ENCODE results near the gene ERCC2.
"Not testable (repeated sequence)": the region's sequence is repeated elsewhere in the genome, so short reads cannot be mapped to it uniquely, and the experiment has no call there.

Gene ERCC2

GRCh38 chr19:45370410-45371204 lies at the start of gene ERCC2:
ERCC2 (minus strand) TSS chr19:45370573; CDS start chr19:45370540, 33 bp downstream.
- TF ChIP-seq, protein P1, sequence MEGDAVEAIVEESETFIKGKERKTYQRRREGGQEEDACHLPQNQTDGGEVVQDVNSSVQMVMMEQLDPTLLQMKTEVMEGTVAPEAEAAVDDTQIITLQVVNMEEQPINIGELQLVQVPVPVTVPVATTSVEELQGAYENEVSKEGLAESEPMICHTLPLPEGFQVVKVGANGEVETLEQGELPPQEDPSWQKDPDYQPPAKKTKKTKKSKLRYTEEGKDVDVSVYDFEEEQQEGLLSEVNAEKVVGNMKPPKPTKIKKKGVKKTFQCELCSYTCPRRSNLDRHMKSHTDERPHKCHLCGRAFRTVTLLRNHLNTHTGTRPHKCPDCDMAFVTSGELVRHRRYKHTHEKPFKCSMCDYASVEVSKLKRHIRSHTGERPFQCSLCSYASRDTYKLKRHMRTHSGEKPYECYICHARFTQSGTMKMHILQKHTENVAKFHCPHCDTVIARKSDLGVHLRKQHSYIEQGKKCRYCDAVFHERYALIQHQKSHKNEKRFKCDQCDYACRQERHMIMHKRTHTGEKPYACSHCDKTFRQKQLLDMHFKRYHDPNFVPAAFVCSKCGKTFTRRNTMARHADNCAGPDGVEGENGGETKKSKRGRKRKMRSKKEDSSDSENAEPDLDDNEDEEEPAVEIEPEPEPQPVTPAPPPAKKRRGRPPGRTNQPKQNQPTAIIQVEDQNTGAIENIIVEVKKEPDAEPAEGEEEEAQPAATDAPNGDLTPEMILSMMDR (IDR thresholded peaks at IDR 0.05; ENCODE audit: insufficient read depth, low read depth, low read length, missing control alignments) = no peak
- peak; percentile 100 for DNase-seq (ENCODE audit: low read depth)
- peak within 1 kb of the TSS; percentile 86 for H3K4me3 ChIP-seq (ENCODE audit: low read depth, low read length)

DNA sequence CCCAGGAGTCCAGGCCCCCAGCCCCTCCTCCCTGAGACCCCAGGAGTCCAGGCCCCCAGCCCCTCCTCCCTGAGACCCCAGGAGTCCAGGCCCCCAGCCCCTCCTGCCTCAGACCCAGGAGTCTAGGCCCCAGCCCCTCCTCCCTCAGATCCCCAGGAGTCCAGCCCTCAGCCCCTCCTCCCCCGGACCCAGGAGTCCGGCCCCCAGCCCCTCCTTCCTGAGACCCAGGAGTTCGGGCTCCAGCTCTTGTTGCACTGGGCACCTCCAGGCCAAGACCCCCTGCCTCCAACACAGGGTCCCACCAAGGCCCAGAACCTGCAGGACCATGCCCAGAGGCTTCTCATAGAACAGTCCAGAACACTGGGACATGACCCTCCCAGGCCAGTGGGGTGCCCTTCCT lies 49.5 kb upstream of the ERCC2 start:
- TF ChIP-seq, protein P1 (IDR thresholded peaks at IDR 0.05; ENCODE audit: insufficient read depth, low read depth, low read length, missing control alignments) = no peak
- no peak for DNase-seq (ENCODE audit: low read depth)
- H3K4me3 ChIP-seq (ENCODE audit: low read depth, low read length) = no peak overlapping the region

DNA sequence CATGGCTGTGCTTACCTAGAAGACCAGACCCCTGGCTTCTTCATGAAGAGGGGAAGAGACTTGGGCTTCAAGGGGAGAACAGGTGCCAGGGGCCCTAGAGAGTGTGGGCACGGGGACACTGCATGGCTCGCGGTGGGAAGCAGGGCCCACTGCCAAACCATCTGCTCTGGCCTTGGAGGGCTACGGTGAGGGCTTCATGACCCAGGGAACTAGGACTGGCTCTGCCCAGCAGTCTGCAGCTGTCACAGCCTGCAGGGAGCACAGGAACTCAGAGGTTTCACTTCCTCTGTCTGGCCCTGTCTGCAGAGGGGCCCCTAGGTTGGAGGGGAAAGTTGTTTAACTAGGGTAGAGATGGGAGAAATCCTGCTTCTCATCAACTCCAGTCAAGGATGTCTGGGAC lies 49.0 kb upstream of the ERCC2 start:
- peak overlapping the region; percentile 4; the same call in 1 of the 2 replicates for H3K4me3 ChIP-seq (ENCODE audit: low read depth, low read length)
- TF ChIP-seq, protein P1 (IDR thresholded peaks at IDR 0.05; ENCODE audit: insufficient read depth, low read depth, low read length, missing control alignments) = no peak
- peak; percentile 86 for DNase-seq (ENCODE audit: low read depth)

DNA sequence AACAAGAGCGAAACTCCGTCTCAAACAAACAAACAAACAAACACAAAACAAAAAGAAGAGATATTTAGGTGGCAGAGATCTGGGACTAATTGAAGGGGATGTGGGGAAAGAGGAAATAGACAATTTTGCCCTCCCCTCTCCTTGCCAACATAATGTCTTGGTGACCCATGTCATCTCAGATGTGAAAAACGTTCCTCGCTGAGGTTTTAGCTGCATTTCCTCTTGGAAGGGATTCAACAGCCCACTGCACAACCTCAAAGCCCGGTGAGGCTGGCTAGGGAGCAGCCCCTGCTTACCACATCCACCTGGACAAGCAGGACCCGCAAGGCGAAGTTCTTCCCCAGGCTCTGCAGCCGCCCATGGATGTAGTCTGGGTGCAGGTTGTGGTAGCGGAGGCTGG lies 48.4 kb upstream of the ERCC2 start:
- TF ChIP-seq, protein P1 (IDR thresholded peaks at IDR 0.05; ENCODE audit: insufficient read depth, low read depth, low read length, missing control alignments) = no peak
- no peak overlapping the region for H3K4me3 ChIP-seq (ENCODE audit: low read depth, low read length)
- no peak for DNase-seq (ENCODE audit: low read depth)

DNA sequence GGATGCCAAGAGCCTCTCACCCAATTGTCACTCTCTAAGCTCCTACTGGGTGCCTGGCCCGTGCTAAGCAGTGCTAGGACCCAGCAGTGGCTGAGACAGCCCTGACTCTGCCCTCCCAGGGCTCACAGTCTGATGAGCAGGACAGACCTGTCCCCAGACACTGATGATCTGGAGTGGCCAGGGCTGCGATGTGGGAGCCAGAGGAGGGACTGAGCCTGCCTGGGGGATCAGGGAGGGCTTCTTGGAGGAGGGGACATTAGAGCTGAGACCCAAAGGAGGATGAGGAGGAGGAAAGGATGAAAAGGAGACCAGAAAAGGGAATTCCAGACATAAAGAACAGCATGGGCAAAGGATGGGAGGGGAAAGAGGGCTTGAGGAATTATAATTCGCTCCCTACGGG lies 46.8 kb upstream of the ERCC2 start:
- TF ChIP-seq, protein P1 (IDR thresholded peaks at IDR 0.05; ENCODE audit: insufficient read depth, low read depth, low read length, missing control alignments) = no peak
- no peak overlapping the region for H3K4me3 ChIP-seq (ENCODE audit: low read depth, low read length)
- DNase-seq (ENCODE audit: low read depth) = no peak

DNA sequence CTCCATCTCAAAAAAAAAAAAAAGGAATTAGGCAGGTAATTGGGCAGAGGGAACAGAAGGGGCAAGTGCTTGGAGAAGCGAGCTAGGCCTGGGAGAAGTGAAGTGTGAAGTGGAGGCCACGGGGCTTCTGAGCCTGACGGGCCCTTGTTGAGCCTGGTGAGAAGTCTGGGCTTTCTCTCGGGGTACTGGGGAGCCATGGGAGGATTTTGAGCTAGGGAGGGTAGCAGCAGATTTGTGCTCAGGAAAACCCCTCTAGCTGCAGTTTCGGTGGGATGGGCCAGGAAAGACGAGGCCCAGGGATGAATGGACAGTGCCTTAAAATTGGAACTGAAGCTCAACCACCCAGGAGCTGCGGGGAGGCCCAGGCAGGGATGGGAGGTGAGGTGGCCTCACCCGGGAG lies 44.1 kb upstream of the ERCC2 start:
- no peak for DNase-seq (ENCODE audit: low read depth)
- TF ChIP-seq, protein P1 (IDR thresholded peaks at IDR 0.05; ENCODE audit: insufficient read depth, low read depth, low read length, missing control alignments) = no peak
- no peak overlapping the region for H3K4me3 ChIP-seq (ENCODE audit: low read depth, low read length)

DNA sequence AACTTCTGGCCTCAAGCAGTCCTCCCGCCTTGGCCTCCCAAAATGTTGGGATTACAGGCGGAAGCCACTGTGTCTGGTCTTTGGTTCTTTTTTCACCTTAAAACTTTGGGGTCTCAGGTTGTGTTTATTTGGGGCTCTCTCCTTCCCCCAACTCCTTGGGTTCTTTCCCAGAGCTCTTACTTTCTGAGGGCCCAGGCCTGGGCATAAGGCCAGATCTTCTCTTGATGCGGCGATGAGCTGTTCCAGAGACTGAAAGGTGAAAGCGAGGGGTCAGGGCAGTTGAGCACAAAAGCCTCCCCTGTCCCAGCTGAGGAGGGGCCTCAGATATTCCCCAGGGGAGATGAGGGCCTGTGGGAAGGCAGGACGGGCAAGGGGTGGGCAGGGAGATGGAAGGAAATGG lies 43.1 kb upstream of the ERCC2 start:
- no peak overlapping the region for H3K4me3 ChIP-seq (ENCODE audit: low read depth, low read length)
- TF ChIP-seq, protein P1 (IDR thresholded peaks at IDR 0.05; ENCODE audit: insufficient read depth, low read depth, low read length, missing control alignments) = no peak
- no peak for DNase-seq (ENCODE audit: low read depth)

DNA sequence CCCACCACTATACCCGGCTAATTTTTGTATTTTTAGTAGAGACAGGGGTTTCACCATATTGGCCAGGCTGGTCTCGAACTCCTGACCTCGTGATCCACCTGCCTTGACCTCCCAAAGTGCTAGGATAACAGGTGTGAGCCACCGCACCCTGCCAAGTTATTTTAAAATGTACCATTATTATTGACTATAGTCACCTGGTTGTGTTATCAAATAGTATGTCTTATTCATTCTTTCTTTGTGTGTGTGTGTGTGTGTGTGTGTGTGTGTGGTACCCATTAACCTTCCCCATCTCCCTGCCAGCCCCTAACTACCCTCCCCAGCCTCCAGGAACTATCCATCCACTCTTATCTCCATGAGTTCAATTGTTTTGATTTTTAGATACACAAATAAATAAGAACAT lies 40.0 kb upstream of the ERCC2 start:
- H3K4me3 ChIP-seq (ENCODE audit: low read depth, low read length); DNase-seq (ENCODE audit: low read depth): not testable (repeated sequence)

Measured in GM12865 (cell line).